NT2/D1 (cell line): ENCODE measurements around the gene TEX36.

ENCODE experiments used
- SUZ12 ChIP-seq: IDR thresholded peaks from 2 replicates; pipeline ENCODE4 v1.6.1; 2011; ENCODE audit not compliant: insufficient read length, insufficient read depth; ENCODE audit errors: extremely low read depth
- YY1 ChIP-seq: IDR thresholded peaks from 2 replicates; pipeline ENCODE4 v1.6.1; 2011; ENCODE audit not compliant: insufficient read length, insufficient read depth
- ZNF274 ChIP-seq: IDR thresholded peaks from 2 replicates; pipeline ENCODE4 v1.6.1; 2011; ENCODE audit warnings: mild to moderate bottlenecking, low read depth, low read length

- no peak for TF ChIP-seq YY1
- no peak for TF ChIP-seq ZNF274
- TF ChIP-seq SUZ12 = no peak
Measured at GRCh38 chr10:125662584-125662983, 20.4 kb downstream of the TEX36 start.
